Fibroblast of skin of right quadriceps (primary cell): ENCODE data around the gene CIC.
"Not testable (repeated sequence)": the region's sequence is repeated elsewhere in the genome, so short reads cannot be mapped to it uniquely, and the experiment has no call there.

Source experiments
- DNase-seq: peaks from one replicate; pipeline ENCODE4 v3.0.0-alpha.2; 2013

Gene CIC

DNA sequence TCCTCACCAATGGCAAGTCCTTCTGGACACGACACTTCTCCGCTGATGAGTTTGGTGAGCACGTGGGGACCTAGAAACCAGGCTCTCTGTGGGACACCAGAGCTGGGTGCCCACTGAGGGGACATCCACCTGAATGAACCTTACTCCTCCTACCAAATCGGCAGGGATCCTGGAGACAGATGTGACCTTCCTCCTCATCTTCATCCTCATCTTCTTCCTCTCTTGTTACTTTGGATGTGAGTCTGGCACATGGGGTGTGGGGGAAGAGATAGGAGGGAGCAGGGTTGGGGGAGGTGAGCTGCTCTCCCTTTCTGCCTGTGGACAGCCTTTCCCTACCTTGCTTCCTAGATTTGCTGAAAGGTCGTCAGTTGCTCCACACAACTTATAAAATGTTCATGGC is 46.0 kb downstream of the CIC start:
- no peak for DNase-seq

DNA sequence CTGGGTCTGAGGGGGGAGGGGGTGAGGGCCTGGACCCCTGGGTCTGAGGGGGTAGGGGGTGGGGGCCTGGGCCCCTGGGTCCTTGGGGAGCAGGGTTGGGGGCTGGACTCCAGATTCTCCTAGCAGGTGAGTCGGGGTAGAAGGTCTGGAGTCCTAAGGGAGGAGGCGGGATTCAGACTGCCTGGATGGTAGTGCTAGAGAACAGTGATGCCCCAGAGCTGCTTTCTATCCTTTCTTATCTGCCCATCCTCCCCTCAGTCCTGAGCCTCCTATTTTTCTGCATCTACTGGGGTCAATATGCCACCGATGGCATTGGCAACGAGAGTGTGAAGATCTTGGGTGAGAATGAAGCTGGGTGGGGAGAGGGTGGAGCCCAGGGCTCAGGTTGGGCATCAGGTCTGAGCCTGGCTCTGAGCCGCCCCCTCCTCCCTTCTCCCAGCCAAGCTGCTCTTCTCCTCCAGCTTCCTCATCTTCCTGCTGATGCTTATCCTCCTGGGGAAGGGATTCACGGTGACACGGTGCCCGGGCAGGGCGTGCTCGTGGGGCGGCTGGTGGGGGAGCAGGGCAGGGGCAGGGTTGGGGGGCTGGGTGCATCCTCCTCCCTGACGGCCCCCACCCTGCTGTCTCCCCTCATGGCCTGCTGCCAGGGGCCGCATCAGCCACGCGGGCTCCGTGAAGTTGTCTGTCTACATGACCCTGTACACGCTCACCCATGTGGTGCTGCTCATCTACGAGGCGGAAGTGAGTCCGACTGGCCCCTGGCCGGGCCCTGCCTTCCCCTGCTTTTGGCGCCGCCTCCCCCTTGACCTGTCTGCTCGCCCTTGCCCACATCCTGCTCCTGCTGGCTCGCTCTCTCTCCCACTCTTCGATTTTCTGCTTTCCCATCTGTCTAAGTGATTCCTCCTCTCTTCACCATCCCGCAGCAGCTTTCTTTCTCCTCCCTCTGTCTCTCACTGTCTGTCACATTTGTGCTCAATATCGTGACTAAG is 47.5 kb downstream of the CIC start:
- DNase-seq, result no peak

DNA sequence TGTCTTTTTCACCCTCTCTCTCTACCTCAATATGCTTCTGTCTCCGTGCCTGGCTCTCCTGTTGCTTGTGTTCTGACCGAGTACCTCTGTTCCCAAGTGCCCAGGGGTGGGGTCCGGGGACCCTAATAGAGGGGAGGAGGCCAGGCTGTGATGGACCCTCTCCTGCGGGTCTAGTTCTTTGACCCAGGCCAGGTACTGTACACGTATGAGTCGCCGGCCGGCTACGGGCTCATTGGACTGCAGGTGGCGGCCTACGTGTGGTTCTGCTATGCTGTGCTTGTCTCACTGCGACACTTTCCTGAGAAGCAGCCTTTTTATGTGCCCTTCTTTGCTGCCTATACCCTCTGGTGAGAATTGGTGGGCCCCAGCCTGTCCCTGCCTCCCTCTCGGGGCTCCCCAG is 48.5 kb downstream of the CIC start:
- DNase-seq, result no peak

- no peak for DNase-seq
These were observed 53.3 kb downstream of the CIC start for GRCh38 chr19:42322305-42322704.

DNA sequence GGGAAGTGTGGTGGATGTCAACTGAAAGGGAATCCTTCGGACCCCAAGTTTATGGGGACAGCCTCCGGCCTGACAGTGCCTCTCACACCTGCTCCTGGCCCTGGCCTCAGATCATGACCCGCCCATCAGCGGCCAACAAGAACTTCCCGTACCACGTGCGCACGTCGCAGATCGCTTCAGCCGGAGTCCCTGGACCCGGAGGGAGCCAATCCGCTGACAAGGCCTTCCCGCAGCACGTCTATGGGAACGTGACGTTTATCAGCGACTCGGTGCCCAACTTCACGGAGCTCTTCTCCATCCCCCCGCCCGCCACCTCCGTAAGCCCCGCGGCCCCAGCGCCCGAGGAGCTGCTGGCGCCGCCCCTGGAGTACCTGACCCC is 54.4 kb downstream of the CIC start:
- no peak for DNase-seq

GRCh38 chr19:42323852-42324654 is 55.0 kb downstream of the CIC start:
- DNase-seq, result no peak

DNA sequence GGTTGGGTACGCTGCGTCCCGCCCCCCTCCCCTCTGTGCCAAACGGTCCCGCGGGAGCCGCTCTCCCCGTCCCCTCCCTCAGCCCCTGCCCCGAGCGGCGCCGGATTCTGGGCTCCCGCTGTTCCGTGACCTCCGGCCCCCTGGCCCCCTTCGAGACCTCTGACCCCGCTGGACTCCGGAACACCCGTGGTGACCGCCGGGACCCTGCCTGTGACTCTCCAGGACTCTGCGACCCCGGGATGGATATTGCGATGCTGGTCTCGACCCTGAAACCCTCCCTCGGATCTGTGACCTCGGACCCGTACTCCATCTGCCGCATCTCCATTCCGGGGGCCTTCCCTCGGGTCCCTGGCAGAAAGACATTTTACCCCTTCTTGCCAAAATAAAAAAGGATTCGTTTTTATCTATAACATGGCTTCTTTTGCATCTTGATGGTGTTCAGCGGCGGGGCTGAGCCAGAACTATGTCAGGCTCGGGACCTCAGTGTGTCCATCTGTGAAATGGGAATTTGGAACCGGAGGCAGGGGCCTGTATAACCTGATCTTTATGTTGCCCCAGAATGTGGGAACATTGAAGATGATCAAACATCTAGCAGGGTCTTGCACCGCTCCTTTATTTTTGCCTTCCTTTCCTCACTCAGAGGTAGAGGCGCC is 55.7 kb downstream of the CIC start:
- DNase-seq, result no peak

- DNase-seq, result peak; percentile 99
These were observed 56.4 kb downstream of the CIC start, which contains the start of gene MEGF8 for GRCh38 chr19:42325308-42325895. Gene MEGF8 (plus strand): TSS chr19:42325635. CDS start chr19:42326244, 609 bp downstream.

DNA sequence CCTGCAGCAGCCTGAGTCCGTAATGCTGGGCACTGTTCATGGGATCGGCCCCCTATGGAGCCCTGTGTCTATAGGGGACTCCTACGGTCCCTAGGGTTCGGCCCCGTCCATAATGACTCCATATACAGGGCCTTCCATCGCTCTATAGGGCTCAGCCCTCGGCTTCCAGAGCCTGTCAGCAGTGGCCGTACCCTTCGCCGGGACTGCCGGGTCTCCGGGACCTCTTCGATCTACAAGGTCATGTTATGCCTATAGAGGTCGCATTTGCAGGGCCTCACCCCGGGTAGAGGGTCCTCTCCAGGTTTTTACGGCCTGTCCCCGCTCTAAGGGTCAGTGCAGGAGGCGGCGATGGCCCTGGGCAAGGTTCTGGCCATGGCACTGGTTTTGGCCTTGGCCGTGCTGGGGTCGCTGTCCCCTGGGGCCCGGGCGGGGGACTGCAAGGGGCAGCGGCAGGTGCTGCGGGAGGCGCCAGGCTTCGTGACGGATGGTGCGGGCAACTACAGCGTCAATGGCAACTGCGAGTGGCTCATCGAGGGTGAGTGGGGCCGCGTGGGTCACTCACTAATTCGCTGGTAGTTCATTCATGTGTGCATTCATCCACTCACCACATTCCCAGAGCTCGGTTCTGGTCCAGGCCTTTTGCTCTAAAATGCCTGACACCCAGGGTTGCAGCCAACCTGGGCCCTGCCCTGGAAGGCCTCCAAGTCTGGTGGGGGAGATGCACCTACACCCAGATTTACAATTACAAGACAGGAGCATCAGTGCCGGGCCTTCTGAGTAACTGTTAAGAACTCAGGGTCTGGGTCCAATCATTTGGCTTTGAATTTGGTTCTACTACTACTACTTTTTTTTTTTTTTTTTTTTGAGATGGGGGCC is 57.1 kb downstream of the CIC start:
- no peak for DNase-seq

GRCh38 chr19:42326969-42327368 is 57.9 kb downstream of the CIC start:
- DNase-seq, result no peak

DNA sequence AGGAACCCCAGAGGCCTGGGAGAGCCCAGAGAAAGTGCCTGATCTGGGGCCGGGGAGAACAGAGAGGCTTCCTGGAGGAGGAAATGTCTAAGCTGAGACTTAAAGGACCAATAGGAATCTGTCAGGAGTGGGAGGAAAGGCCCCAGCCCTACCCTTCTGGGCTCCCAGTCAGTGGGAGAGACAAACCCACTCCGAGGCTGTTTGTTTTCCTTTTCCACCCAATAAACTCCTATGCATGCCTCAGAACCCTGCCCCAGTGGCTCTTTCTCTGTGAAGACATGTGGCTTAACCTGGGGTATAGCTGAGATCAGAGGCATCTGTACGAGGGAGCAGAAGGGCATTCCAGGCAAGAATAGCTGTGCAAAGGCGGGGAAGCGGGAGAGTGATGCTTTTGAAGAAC is 58.3 kb downstream of the CIC start:
- DNase-seq, result no peak

DNA sequence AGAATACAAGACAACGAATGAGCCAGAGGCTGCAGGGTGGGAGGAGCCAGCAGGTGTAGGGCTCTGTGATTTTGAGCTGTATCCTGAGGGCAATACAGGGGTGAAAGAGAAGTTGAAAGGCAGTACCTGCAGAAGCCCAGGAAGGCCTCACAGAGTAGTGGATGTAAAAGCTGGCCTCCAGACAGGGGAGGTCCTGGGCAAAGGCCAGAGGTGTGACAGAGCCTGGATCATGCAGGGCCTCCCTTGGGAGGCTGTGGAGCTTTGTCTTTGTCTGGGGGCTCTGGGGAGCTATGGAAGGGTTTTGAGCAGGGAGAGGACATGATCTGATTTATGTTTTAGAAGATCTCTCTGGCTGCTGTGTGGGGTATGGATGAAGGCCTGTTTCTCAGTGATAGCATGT is 59.1 kb downstream of the CIC start:
- no peak for DNase-seq

- no peak for DNase-seq
These were observed 59.8 kb downstream of the CIC start for GRCh38 chr19:42328854-42329253.

GRCh38 chr19:42330241-42330711 is 61.2 kb downstream of the CIC start:
- DNase-seq, result peak; percentile 58

DNA sequence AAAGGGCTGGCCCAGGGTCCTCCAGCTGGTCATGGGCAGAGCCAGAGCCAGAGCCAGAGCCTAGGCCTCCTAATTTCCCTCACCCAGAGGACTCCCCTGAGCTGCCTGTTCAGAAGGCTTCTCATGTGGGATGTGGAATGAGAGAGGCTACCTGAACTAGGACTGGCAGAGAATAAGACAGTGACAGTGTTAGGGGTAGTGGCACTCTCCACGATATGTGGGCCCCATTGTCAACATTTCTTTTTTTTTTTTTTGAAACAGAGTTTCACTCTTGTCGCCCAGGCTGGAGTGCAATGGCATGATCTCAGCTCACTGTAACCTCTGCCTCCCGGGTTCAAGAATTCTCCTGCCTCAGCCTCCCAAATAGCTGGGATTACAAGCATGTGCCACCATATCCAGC is 62.3 kb downstream of the CIC start:
- DNase-seq, result not testable (repeated sequence)

DNA sequence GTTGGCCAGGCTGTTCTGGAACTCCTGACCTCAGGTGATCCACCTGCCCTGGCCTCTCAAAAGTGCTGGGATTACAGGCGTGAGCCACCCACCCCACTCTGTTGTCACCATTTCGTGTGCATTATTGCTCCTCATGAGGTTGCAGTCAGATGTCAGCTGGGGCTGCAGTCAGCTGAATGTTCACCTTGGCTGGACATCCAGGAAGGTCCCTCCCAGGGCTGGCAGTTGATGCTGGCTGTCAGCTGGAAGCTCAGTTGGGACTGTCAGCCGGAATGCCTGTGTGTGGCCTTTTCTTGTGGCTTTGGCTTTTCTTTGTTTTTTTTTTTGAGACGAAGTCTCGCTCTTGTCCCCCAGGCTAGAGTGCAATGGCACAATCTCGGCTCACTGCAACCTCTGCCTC is 63.0 kb downstream of the CIC start:
- DNase-seq, result no peak

GRCh38 chr19:42333018-42333417 is 64.0 kb downstream of the CIC start:
- no peak for DNase-seq

DNA sequence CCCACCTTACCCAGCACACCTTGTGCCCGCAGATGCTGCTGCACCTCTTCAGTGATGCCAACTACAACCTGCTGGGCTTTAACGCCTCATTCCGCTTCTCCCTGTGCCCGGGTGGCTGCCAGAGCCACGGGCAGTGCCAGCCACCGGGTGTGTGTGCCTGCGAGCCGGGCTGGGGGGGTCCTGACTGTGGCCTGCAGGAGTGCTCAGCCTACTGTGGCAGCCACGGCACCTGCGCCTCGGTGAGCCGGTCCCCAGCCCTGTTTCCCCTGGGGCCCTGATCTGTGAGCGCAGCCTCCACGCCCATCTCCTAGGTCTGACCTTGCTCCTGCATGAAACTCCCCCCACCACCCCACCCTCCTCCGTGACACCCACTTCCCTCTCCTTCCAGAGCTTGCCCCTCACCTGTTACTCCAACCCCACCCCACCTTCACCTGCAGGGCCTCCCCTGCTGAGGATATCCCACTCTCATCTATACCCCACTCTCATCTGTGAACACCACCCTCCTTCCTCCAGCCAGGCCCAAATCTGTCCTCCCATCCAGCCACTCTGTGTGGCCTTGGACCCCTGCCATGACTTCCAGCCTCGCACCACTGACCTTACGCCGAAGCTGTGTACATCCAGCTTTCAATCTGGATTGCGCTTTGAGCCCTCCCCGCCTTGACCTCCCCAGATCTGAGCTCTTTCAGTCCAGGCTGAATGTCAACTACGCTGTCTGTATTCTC is 65.1 kb downstream of the CIC start:
- DNase-seq, result no peak

- no peak for DNase-seq
These were observed 65.8 kb downstream of the CIC start for GRCh38 chr19:42334697-42335373.

DNA sequence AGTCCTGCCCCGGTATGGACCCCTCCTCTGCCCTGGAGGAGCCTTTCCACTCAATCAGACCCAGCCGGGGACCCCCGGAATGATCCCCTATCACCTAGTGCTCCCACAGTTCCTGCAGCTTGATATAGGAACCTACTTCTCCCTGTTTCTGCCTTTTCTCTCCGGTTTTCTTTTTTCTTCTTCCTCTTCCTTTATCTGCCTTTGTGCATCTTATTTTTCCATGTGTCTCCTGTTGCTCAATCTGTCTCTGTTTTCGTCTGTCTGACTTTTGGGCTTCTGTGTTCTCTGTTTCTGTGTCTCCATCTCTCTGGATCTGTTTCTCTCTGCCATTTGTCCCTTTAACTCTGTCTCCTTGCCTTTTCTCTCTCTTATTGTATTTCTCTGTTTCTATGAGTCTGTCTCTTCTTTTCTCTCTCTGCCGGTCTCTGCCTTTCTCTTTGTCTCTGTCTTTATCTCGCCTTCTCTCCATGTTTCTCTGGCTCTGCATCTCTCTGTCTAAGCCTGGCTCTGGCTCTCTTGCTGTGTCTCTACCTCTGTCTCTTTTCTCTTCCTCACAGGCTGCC is 66.4 kb downstream of the CIC start:
- DNase-seq, result no peak
